Esophagus mucosa (tissue), 1 donor: ENCODE results near the gene SMARCB1. TPM values are rescaled to one million over a fixed set of nuclear protein-coding genes. Genes with fewer than 3 reads are reported as not detected.

Source experiments
- total RNA-seq: library from RNA; stranded (reverse); gene quantifications from one replicate; pipeline ENCODE4 v1.2.4, GENCODE V29; 2023
- donor health status: DM: yes; HTN: yes; CAD: no.

The SMARCB1 gene
- total RNA-seq, 1 donor from 2014 or later: 60.3 TPM

Other genes starting within 250 kb of the SMARCB1 start
- gene IGLL1, start 206.7 kb upstream of the SMARCB1 start, total RNA-seq: not detected
- gene DRICH1, start 154.6 kb upstream of the SMARCB1 start, total RNA-seq: 0.32 TPM
- gene RGL4, start 96.0 kb upstream of the SMARCB1 start, total RNA-seq: not detected
- gene ZNF70, start 35.9 kb upstream of the SMARCB1 start, total RNA-seq: 1.4 TPM
- gene VPREB3, start 32.5 kb upstream of the SMARCB1 start, total RNA-seq: 0.84 TPM
- gene C22orf15, start 24.0 kb upstream of the SMARCB1 start, total RNA-seq: not detected
- 124 TPM for gene CHCHD10, start 19.0 kb upstream of the SMARCB1 start, total RNA-seq
- 1.7 TPM for gene MMP11, start 14.1 kb upstream of the SMARCB1 start, total RNA-seq
- gene DERL3, start 52.0 kb downstream of the SMARCB1 start, total RNA-seq: 1.5 TPM
- gene SLC2A11, start 70.9 kb downstream of the SMARCB1 start, total RNA-seq: 1.2 TPM
- 956 TPM for gene MIF, start 107.4 kb downstream of the SMARCB1 start, total RNA-seq
- 6.5 TPM for gene GSTT2B, start 174.2 kb downstream of the SMARCB1 start, total RNA-seq
- 1.7 TPM for gene DDTL, start 179.9 kb downstream of the SMARCB1 start, total RNA-seq
- gene DDT, start 187.5 kb downstream of the SMARCB1 start, total RNA-seq: 165 TPM
- 1.1 TPM for gene GSTT2, start 193.2 kb downstream of the SMARCB1 start, total RNA-seq
- not detected for gene GSTT4, start 218.5 kb downstream of the SMARCB1 start, total RNA-seq
- gene CABIN1, start 224.3 kb downstream of the SMARCB1 start, total RNA-seq: 25.3 TPM